RWPE1 (cell line): Measurements from ENCODE around the gene TRIP13.
"Not testable (repeated sequence)": the region's sequence is repeated elsewhere in the genome, so short reads cannot be mapped to it uniquely, and the experiment has no call there.

Experiments used
- CTCF ChIA-PET: fragments of 350-600 bp; sonication (Branson Sonifier 250); formaldehyde crosslinking; extraction: SDS; loops from one replicate; lab custom pipeline; 2021; lab: Yijun Ruan, JAX
- POLR2A ChIA-PET: fragments of 400-600 bp; formaldehyde crosslinking; extraction: SDS; loops from one replicate; lab custom pipeline; 2020; ENCODE audit warnings: antibody characterized with exemption; ENCODE audit not compliant: low non-redundant PET; lab: Yijun Ruan, JAX
- DNase-seq: peaks from one replicate; pipeline ENCODE4 v3.0.0; 2012; ENCODE audit warnings: low spot score
- H3K27ac ChIP-seq: fragments of 450-650 bp; 2 replicates; pipeline ENCODE4 v1.5.1; 2017
- TF ChIP-seq, protein P1 (sequence below): fragments of 450-650 bp; conservative IDR thresholded peaks from 2 replicates; pipeline ENCODE4 v1.5.1; 2017; ENCODE audit warnings: low read depth, mild to moderate bottlenecking

The TRIP13 gene

DNA sequence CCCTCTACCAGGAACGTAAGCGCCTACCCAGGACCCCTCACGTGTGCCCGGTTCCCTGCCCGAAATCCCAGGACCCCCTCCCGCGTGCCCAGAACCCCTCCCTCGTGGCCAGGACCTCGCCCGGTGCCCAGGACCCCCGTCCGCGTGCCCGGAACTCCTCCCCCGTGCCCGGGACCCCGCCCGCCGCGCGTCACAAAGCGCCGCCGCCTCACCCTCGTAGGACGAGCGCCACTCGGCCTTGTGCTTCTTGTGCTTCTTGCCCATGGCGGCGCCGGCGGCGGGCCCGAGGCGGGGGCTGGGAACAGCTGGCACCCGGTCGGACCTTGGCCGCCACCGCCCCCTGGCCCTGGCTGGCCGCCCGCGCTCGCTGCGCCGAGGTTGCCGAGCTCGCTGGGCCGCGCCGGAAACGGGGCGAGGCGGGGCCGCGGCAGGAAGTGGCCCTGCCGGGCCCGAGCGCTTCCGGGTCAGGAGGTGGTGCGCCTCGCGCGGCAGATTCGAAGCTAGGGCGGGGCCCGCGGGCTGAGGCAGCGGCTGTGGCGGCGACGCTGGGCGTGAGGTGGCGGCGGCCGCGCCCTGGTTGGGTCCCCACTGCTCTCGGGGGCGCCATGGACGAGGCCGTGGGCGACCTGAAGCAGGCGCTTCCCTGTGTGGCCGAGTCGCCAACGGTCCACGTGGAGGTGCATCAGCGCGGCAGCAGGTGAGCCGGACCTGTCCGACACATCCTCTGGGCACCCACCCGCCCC lies at the start of gene TRIP13, which contains the start of gene BRD9:
TSS of gene TRIP13 (plus strand) at position 491 of the 743 bp plus-strand sequence. CDS start at position 606, 115 bp downstream.
TSS of gene BRD9 (minus strand) at position 408 of the 743 bp plus-strand sequence. CDS start at position 264, 144 bp downstream.
- peak; percentile 92 for DNase-seq
- peak within 1 kb of the TSS; percentile 82 for H3K27ac ChIP-seq
- TF ChIP-seq, protein P1, sequence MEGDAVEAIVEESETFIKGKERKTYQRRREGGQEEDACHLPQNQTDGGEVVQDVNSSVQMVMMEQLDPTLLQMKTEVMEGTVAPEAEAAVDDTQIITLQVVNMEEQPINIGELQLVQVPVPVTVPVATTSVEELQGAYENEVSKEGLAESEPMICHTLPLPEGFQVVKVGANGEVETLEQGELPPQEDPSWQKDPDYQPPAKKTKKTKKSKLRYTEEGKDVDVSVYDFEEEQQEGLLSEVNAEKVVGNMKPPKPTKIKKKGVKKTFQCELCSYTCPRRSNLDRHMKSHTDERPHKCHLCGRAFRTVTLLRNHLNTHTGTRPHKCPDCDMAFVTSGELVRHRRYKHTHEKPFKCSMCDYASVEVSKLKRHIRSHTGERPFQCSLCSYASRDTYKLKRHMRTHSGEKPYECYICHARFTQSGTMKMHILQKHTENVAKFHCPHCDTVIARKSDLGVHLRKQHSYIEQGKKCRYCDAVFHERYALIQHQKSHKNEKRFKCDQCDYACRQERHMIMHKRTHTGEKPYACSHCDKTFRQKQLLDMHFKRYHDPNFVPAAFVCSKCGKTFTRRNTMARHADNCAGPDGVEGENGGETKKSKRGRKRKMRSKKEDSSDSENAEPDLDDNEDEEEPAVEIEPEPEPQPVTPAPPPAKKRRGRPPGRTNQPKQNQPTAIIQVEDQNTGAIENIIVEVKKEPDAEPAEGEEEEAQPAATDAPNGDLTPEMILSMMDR, result no peak
- POLR2A ChIA-PET, result no interaction called here
- CTCF ChIA-PET, result interaction anchor here (0.5 to 2.0 kb wide), 3 partner anchors 10 to 209 kb away, joined by 3 to 14 read pairs (median 6); no protein-coding TSS in a partner anchor

DNA sequence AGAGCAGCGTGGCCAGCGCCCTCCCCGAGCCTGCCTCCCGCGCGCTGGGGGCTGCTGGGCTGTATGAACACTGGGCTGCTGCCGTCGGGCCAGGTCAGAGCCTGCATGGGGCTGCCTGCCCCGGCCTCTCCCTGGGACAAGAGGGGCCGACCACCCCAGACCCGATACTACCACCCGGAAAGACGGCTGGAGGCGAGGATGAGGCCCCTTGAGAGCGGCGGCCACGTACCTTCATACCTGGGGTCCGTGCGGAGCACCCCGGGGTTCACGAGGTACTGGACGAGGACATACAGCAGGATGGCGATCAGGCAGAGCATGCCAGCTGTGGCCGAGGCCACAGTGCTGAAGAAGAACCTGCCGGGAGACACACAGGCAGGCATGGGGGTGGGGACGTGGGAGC lies 49.3 kb upstream of the TRIP13 start:
- POLR2A ChIA-PET, H3K27ac ChIP-seq, CTCF ChIA-PET, DNase-seq: not testable (repeated sequence)

DNA sequence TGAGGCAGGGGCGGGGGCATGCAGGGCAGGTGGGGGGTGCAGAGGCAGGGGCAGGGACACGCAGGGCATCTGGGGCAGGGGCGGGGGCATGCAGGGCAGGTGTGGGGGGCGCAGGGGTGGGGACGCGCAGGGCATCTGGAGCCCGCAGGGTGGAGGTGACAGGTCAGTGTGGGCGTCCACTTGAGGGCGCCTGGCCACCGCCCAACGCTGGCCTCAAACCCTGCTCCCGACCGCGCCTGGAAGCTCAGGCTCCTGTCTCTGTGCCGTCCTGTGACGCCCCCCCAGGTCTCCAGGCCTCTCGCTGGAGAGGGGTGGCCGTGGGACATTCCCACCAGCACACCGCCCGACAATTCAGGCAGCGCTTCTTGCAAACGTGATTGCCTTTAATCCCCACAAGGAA lies 48.8 kb upstream of the TRIP13 start:
- POLR2A ChIA-PET, CTCF ChIA-PET, DNase-seq, H3K27ac ChIP-seq: not testable (repeated sequence)

GRCh38 chr5:844426-844825 lies 48.3 kb upstream of the TRIP13 start:
- POLR2A ChIA-PET, DNase-seq, CTCF ChIA-PET: not testable (repeated sequence)

DNA sequence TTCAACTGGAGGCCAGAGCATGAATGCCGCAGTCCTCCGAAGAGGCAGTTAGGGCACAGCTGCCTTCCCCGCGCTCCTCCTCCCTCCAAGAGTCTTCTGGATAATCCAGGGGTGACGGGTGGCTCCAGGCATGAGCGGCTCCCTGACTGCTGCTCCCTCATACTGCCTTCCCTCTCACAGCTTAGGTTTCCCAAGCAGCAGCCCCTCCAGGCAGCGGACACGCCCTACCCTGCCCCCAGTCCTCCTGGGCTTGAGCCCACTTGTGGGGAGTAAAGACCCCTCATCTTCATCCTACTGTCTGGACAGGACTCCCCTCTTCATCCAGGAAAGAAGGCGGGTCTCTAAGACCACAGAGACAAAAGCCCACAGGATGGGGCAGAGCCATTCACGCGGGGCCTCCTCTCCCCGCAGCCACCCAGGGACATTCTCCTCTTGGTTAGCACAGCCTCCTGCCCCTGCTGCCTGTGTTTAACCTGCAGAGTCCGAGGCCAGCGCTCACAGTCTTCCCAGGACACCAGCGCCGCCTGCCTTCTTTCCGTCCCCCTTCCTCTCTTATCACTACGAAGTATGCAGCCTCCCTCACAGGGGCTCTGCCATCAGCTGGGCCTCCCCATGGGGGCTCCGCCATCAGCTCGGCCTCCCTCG lies 47.5 kb upstream of the TRIP13 start:
- DNase-seq, H3K27ac ChIP-seq, POLR2A ChIA-PET, CTCF ChIA-PET: not testable (repeated sequence)

More at GRCh38 chr5:844426-844825, 48.3 kb upstream of the TRIP13 start:
- not testable (repeated sequence) for H3K27ac ChIP-seq

DNA sequence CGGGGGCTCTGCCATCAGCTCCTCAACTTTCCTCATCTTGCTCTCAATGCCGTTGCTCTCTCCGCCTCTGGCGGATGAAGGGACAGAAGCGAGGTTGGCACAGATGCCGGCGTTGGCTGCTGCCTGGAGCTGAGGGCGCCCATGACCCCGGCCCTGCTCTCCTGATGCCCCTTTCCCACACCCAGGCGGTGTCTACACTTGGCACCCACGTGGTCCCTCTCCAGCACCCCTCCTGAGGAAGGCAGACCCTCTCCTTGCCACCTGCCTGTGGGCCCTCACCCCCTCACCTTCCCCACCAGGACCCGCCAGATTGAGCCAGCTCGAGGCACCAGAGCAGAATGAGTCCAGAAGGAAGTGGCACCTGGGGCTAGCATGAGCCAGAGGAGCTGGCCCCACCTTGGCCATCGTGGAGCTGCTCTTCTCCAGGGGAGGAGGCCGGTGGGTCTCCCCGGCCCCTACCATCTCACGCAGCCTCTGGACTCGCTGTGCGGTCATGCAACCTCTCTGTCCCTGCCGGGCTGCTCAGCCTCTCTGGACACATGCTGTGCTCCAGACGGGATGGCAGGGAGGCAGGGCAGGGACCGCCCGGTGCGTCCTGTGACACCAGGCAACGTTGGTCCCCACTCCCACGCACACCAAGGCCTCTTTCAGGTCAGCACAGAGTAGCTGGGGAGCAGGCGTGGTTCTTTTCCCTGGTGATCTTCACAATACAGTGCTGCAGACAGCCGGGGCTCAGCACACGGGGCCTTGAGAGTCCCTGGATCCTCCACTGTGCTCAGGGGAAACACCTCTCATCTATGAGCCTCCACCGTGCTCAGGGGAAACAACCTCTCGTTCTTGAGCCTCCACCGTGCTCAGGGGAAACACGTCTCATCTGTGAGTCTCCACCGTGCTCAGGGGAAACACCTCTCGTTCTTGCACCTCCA lies 46.7 kb upstream of the TRIP13 start:
- POLR2A ChIA-PET, H3K27ac ChIP-seq, CTCF ChIA-PET: not testable (repeated sequence)

DNA sequence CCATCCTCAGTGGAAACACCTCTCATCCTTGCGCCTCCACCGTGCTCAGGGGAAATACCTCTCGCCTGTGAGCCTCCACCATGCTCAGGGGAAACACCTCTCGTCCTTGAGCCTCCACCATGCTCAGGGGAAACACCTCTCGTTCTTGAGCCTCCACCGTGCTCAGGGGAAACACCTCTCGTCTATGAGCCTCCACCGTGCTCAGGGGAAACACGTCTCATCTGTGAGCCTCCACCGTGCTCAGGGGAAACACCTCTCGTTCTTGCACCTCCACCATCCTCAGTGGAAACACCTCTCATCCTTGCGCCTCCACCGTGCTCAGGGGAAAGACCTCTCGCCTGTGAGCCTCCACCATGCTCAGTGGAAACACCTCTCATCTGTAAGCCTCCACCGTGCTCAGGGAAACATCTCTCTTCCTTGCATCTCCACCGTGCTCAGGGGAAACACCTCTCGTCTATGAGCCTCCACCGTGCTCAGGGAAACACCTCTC lies 46.0 kb upstream of the TRIP13 start:
- DNase-seq, POLR2A ChIA-PET, H3K27ac ChIP-seq, CTCF ChIA-PET: not testable (repeated sequence)

More for the DNA sequence above, 46.7 kb upstream of the TRIP13 start:
- DNase-seq, result not testable (repeated sequence)

- CTCF ChIA-PET, H3K27ac ChIP-seq, DNase-seq, POLR2A ChIA-PET: not testable (repeated sequence)
Observed at GRCh38 chr5:847212-847611, 45.5 kb upstream of the TRIP13 start.

DNA sequence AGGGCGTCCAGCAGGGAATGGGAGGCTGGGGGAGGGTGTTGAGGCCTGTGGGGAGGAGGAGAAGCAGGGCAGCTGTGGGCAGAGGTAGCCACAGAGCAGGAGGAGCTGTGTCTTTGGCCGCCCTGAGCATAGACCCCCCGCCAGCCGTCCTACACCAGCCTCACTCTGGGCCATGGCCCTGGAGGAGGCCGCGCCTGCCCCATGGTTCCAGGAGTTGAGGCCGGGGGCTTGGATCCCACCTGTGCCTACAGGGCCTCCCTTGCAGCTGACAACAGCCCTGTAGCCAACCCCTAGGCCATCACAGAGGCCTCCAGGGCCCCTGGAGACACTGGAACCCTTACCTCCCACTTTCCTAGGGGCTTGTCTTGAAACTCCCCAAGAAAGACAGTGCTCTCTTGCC lies 44.9 kb upstream of the TRIP13 start:
- POLR2A ChIA-PET, H3K27ac ChIP-seq, CTCF ChIA-PET, DNase-seq: not testable (repeated sequence)

DNA sequence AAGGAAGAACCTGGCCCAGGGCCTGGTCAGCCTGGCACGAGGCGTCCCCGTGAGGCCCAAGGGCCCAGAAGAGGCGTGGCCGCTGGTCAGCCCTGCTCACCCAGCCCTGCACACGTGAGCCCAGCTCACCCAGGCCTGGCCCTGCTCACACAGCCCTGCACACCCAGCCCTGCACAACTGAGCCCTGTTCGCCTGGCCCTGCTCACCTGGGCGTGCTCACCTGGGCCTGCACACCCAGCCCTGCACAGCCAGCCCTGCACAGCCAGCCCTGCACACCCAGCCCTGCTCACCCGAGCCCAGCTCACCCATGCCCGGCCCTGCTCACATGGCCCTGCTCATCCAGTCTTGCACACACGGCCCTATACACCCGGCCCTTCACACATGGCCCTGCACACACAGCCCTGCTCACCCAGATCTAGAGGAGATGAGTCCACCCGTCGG lies 44.0 kb upstream of the TRIP13 start:
- CTCF ChIA-PET, result no interaction called here

More for the DNA sequence above, 44.0 kb upstream of the TRIP13 start:
- POLR2A ChIA-PET, result no interaction called here
- H3K27ac ChIP-seq, result no peak overlapping the region
- TF ChIP-seq, protein P1, result no peak
- no peak for DNase-seq
